Measurements from ENCODE around the gene GAMT.
A peak's percentile ranks its signal among the peaks of the same experiment; 100 is the strongest.

Gene GAMT

GRCh38 chr19:1410789-1411188 lies 9.4 kb upstream of the GAMT start:
- Histone ChIP-seq H3K4me1 (ENCODE audit: control insufficient read depth in 5 of 5, insufficient read depth in 5 of 5, low read length in 5 of 5) (peaks cover 19 to 79% (median 68%) of the 10 kb centered on the region in 5 donors), H3K27ac (ENCODE audit: low read depth, low read length) (peak overlapping the region; percentile 77), H3K4me3 (ENCODE audit: low read depth in 1 of 5, low read length in 5 of 5) (peak overlapping the region in 1 of 5 donors; percentile 3), H3K27me3 (ENCODE audit: control insufficient read depth in 5 of 5, insufficient read depth in 4 of 5, low read length in 5 of 5) (no peaks in the 10 kb centered on the region), H3K9ac (ENCODE audit: low read length in 5 of 5) (peak overlapping the region in 4 of 5 donors; percentile 46 to 97 (median 70)), H3K9me3 (ENCODE audit: control insufficient read depth in 5 of 5, low read length in 5 of 5) (no peaks in the 10 kb centered on the region), H3K36me3 (ENCODE audit: control insufficient read depth in 5 of 5, insufficient read depth in 5 of 5, low read length in 5 of 5) (peaks cover 0 to 16% (median 6%) of the 10 kb centered on the region in 5 donors)

- Histone ChIP-seq H3K27ac (ENCODE audit: low read depth, low read length) (peak overlapping the region; percentile 77), H3K27me3 (ENCODE audit: control insufficient read depth in 5 of 5, insufficient read depth in 4 of 5, low read length in 5 of 5) (no peaks in the 10 kb centered on the region), H3K4me3 (ENCODE audit: low read depth in 1 of 5, low read length in 5 of 5) (peak overlapping the region in 4 of 5 donors; percentile 1 to 73 (median 30)), H3K9ac (ENCODE audit: low read length in 5 of 5) (peak overlapping the region in 4 of 5 donors; percentile 46 to 97 (median 70)), H3K9me3 (ENCODE audit: control insufficient read depth in 5 of 5, low read length in 5 of 5) (no peaks in the 10 kb centered on the region), H3K36me3 (ENCODE audit: control insufficient read depth in 5 of 5, insufficient read depth in 5 of 5, low read length in 5 of 5) (peaks cover 0 to 16% (median 6%) of the 10 kb centered on the region in 5 donors), H3K4me1 (ENCODE audit: control insufficient read depth in 5 of 5, insufficient read depth in 5 of 5, low read length in 5 of 5) (peaks cover 15 to 74% (median 62%) of the 10 kb centered on the region in 5 donors)
Measured at GRCh38 chr19:1410136-1410786, 8.9 kb upstream of the GAMT start.

- H3K27me3 ChIP-seq (ENCODE audit: control insufficient read depth in 5 of 5, insufficient read depth in 4 of 5, low read length in 5 of 5): no peaks in the 10 kb centered on the region
- H3K4me3 ChIP-seq (ENCODE audit: low read depth in 1 of 5, low read length in 5 of 5): peak overlapping the region; percentile 69 to 81 (median 73)
- H3K4me1 ChIP-seq (ENCODE audit: control insufficient read depth in 5 of 5, insufficient read depth in 5 of 5, low read length in 5 of 5): peaks cover 15 to 68% (median 56%) of the 10 kb centered on the region in 5 donors
- no peaks in the 10 kb centered on the region for H3K9me3 ChIP-seq (ENCODE audit: control insufficient read depth in 5 of 5, low read length in 5 of 5)
- peak overlapping the region; percentile 84 to 97 (median 97) for H3K9ac ChIP-seq (ENCODE audit: low read length in 5 of 5)
- peaks cover 0 to 16% (median 6%) of the 10 kb centered on the region in 5 donors for H3K36me3 ChIP-seq (ENCODE audit: control insufficient read depth in 5 of 5, insufficient read depth in 5 of 5, low read length in 5 of 5)
- peak overlapping the region; percentile 83 for H3K27ac ChIP-seq (ENCODE audit: low read depth, low read length)
Measured at GRCh38 chr19:1409204-1410005, 8.1 kb upstream of the GAMT start.

DNA sequence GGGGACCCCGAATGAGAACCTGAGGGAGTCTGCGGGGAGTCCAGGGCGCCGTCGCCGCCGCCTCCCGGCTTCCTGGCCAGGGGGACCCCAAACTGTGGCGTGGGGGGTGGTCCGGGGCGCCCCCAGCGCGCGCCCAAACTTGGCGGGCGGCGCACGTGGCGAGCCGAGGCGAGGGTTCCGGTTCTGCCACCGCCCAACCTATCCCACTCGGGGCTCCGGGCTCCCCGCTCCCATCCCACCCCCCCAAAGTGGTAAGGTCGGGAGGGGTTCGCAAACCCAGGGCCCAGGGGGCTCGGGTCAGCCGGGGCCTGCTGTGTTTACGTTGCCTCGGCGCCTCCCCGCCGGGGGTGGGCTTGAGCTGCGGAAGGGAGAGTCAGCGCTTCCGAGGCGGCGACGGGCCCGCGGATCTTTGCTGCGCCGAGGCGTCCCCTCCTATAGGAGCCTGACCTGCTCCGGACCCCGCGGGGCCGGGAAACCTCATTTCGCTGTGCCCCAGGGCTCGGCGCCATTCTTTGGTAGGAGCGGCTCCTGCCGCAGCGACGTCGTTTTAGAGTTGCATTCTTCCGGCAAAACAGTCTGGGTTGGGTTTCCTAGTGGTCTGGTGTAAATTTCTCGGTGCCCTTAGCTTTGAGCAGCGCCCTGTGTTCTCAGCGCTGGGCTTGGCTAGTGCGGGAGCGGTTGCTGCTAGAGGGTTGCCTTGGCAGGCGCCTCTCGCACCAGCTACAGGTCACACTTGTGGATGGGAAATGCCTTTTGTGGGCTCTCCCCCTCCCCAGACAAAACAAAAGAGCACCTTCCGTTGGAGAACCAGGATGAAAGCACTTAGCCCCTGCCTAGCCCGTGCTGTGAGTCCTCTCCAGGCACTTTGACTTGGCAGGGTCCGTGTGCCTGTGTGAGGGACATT lies 7.2 kb upstream of the GAMT start:
- Histone ChIP-seq H3K27ac (ENCODE audit: low read depth, low read length) (peak overlapping the region; percentile 83), H3K4me3 (ENCODE audit: low read depth in 1 of 5, low read length in 5 of 5) (peak overlapping the region; percentile 69 to 81 (median 73)), H3K9ac (ENCODE audit: low read length in 5 of 5) (peak overlapping the region; percentile 84 to 97 (median 97)), H3K4me1 (ENCODE audit: control insufficient read depth in 5 of 5, insufficient read depth in 5 of 5, low read length in 5 of 5) (peaks cover 15 to 64% (median 55%) of the 10 kb centered on the region in 5 donors), H3K9me3 (ENCODE audit: control insufficient read depth in 5 of 5, low read length in 5 of 5) (no peaks in the 10 kb centered on the region), H3K36me3 (ENCODE audit: control insufficient read depth in 5 of 5, insufficient read depth in 5 of 5, low read length in 5 of 5) (peaks cover 0 to 16% (median 6%) of the 10 kb centered on the region in 5 donors), H3K27me3 (ENCODE audit: control insufficient read depth in 5 of 5, insufficient read depth in 4 of 5, low read length in 5 of 5) (no peaks in the 10 kb centered on the region)

DNA sequence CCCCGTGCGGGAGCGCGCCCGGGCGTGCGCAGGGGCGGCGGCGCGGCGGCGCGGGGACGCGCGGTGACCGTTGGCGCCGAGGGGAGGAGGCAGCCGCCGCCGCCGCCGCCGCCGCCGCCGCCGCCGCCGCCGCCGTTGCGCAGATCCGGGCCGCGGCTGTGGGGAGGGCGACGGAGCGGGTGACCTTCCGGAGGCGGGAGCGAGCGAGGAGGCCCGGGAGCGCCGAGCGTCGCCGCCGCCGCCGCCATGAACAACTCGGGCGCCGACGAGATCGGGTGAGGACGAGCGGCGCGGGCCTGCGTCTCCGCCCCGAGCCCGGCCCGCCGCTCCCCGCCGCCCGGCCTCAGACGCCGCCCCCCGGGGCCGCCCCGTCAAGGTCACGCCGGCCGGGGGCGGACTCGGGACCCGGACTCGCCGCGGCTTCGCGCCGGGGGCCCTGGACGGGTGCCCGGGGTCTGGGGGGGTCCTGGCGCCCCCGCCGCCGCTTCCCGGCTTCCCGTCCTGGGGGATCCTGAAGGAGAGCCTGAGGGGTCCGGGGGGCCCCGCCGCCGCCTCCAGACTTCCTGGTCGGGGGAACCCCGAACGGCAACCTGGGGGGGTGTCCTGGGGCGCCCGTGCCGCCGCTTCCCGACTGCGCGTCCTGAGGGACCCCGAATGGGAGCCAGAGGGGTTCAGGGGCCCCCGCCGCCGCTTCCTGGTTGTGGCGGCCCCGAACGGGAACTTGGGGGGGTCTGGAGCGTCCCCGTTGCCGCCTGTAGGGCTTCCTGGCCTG lies 6.4 kb upstream of the GAMT start, which contains the start of gene DAZAP1:
Gene DAZAP1 (plus strand): TSS at position 59 of the 772 bp plus-strand sequence. CDS start 188 bp downstream, at position 247.
- H3K9ac ChIP-seq (ENCODE audit: low read length in 5 of 5): peak within 1 kb of the TSS in 4 of 5 donors; percentile 90 to 97 (median 97)
- H3K27me3 ChIP-seq (ENCODE audit: control insufficient read depth in 5 of 5, insufficient read depth in 4 of 5, low read length in 5 of 5): peaks cover 0 to under 1% (median 0%) of the 10 kb centered on the region in 5 donors
- peak within 1 kb of the TSS; percentile 83 for H3K27ac ChIP-seq (ENCODE audit: low read depth, low read length)
- peak within 1 kb of the TSS; percentile 59 to 81 (median 72) for H3K4me3 ChIP-seq (ENCODE audit: low read depth in 1 of 5, low read length in 5 of 5)
- no peaks in the 10 kb centered on the region for H3K9me3 ChIP-seq (ENCODE audit: control insufficient read depth in 5 of 5, low read length in 5 of 5)
- H3K4me1 ChIP-seq (ENCODE audit: control insufficient read depth in 5 of 5, insufficient read depth in 5 of 5, low read length in 5 of 5): peaks cover 15 to 56% (median 49%) of the 10 kb centered on the region in 5 donors
- H3K36me3 ChIP-seq (ENCODE audit: control insufficient read depth in 5 of 5, insufficient read depth in 5 of 5, low read length in 5 of 5): peaks cover 0 to 8% (median 2%) of the 10 kb centered on the region in 5 donors

DNA sequence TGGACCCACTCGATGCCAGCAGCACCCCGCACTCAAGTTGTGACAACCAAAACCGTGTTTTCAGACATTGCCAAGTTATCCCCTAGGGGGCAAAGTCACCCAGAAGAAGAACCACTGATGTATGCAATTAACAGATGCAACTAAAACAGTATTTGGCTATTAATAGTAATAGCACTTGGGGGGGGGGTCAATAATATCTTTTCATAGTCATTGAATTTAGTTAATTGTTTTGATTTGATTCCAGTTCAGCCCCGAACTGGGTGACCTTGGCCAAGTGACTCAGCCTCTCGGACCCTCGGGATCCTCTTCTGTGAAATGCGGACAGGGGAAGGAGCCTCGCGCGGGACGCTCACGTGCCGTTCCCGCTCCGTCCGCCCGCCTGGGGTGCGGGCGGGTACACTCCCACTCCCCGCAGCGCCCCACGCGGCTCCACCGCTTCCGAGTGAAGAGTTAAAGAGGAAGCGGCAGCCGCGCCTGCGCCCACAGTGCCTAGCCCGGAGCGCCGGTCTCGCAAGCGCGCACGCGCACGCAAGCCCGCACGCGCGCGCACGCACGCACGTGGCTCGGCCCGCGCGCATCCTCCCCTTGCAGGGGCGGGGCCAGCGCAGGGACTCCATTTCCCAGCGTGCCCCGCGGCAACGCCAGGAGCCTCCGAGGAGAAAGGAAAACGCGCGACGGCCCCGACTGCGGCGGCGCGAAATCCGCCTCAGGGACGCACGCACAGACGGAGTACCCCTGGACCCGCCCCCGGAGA lies 5.6 kb upstream of the GAMT start:
- H3K9ac ChIP-seq (ENCODE audit: low read length in 5 of 5): peak overlapping the region in 3 of 5 donors; percentile 20 to 59 (median 35)
- H3K4me1 ChIP-seq (ENCODE audit: control insufficient read depth in 5 of 5, insufficient read depth in 5 of 5, low read length in 5 of 5): peaks cover 15 to 56% (median 44%) of the 10 kb centered on the region in 5 donors
- H3K9me3 ChIP-seq (ENCODE audit: control insufficient read depth in 5 of 5, low read length in 5 of 5): no peaks in the 10 kb centered on the region

DNA sequence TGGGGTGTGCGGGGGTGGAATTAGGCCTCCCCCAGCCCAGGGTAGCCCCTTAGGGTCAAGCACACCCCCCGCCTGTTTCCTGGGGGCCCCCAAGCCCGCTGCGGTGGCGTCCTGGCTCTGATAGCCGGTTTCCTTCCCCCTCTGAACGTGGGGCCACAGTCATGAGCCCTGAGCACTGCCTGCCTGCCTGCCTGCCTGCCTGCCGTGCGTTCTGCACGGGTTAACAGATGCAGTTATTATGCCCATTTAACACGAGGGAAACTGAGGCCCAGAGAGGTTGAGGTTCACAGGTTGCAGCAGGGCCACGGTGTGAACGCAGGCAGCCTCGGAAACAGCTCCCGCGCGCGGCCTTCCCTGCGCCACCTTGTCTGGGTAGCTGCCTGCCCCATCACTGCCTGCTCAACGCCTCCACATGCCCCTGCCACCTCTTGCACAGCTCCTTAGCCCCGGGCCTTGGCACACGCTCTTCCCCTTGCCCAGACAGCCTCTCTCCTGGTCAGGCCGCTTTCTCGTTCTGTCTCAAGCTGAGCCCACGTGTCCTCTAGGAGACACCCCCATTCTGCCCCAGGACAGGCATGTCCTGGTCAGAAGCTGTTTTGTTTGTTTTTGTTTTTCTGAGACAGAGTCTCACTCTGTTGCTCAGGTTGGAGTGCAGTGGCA lies 1.2 kb upstream of the GAMT start:
- Histone ChIP-seq H3K9me3 (ENCODE audit: control insufficient read depth in 5 of 5, low read length in 5 of 5) (no peaks in the 10 kb centered on the region), H3K27me3 (ENCODE audit: control insufficient read depth in 5 of 5, insufficient read depth in 4 of 5, low read length in 5 of 5) (peaks cover 0 to 4% (median 0%) of the 10 kb centered on the region in 5 donors), H3K4me3 (ENCODE audit: low read depth in 1 of 5, low read length in 5 of 5) (no peak overlapping the region), H3K27ac (ENCODE audit: low read depth, low read length) (no peak overlapping the region), H3K36me3 (ENCODE audit: control insufficient read depth in 5 of 5, insufficient read depth in 5 of 5, low read length in 5 of 5) (no peaks in the 10 kb centered on the region), H3K4me1 (ENCODE audit: control insufficient read depth in 5 of 5, insufficient read depth in 5 of 5, low read length in 5 of 5) (peaks cover 0 to 35% (median 29%) of the 10 kb centered on the region in 5 donors), H3K9ac (ENCODE audit: low read length in 5 of 5) (no peak overlapping the region)

More for the DNA sequence above, 5.6 kb upstream of the GAMT start:
- Histone ChIP-seq H3K4me3 (ENCODE audit: low read depth in 1 of 5, low read length in 5 of 5) (peak overlapping the region; percentile 57 to 65 (median 60)), H3K27ac (ENCODE audit: low read depth, low read length) (peak overlapping the region; percentile 54), H3K27me3 (ENCODE audit: control insufficient read depth in 5 of 5, insufficient read depth in 4 of 5, low read length in 5 of 5) (peaks cover 0 to 3% (median 0%) of the 10 kb centered on the region in 5 donors), H3K36me3 (ENCODE audit: control insufficient read depth in 5 of 5, insufficient read depth in 5 of 5, low read length in 5 of 5) (peaks cover 0 to 5% (median 0%) of the 10 kb centered on the region in 5 donors)

GRCh38 chr19:1401889-1402217 lies 511 bp upstream of the GAMT start:
- peak overlapping the region in 4 of 5 donors; percentile 59 to 71 (median 62) for H3K4me3 ChIP-seq (ENCODE audit: low read depth in 1 of 5, low read length in 5 of 5)
- H3K27ac ChIP-seq (ENCODE audit: low read depth, low read length): no peak overlapping the region
- H3K36me3 ChIP-seq (ENCODE audit: control insufficient read depth in 5 of 5, insufficient read depth in 5 of 5, low read length in 5 of 5): no peaks in the 10 kb centered on the region
- peak overlapping the region in 2 of 5 donors; percentile 56 to 64 for H3K9ac ChIP-seq (ENCODE audit: low read length in 5 of 5)
- H3K27me3 ChIP-seq (ENCODE audit: control insufficient read depth in 5 of 5, insufficient read depth in 4 of 5, low read length in 5 of 5): peaks cover 0 to 4% (median 0%) of the 10 kb centered on the region in 5 donors
- H3K9me3 ChIP-seq (ENCODE audit: control insufficient read depth in 5 of 5, low read length in 5 of 5): no peaks in the 10 kb centered on the region
- peaks cover 0 to 33% (median 29%) of the 10 kb centered on the region in 5 donors for H3K4me1 ChIP-seq (ENCODE audit: control insufficient read depth in 5 of 5, insufficient read depth in 5 of 5, low read length in 5 of 5)

All from subcutaneous abdominal adipose tissue (tissue), 5 donors.